HG03066 (cell line): ENCODE measurements around the gene NSD1.

ENCODE experiments used
- ATAC-seq: cut with Tn5 transposase; IDR thresholded peaks from one replicate; pipeline ENCODE4 v1.9.1; 2021; ENCODE audit warnings: low read depth; ENCODE audit not compliant: unreplicated experiment

Gene NSD1

DNA sequence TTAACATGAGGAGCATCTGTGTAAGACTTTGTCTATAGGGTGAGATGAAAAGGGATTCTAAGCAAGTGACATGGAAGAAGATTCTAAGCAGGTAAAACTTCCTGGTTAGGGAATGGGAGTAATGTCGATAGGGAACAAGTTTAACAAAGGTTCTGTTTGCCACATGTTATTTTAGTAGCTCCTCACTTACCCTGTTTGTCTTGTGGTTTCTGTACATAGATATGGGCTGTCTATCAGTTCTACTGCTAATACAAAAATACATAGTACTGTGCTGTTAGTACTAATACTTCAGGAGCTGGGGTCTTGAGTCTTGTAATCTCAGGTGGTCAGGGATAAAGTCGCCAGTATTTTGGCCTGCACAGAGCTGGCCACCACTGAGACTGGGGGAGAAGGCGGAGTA is 137.1 kb downstream of the NSD1 start:
- ATAC-seq: no peak

DNA sequence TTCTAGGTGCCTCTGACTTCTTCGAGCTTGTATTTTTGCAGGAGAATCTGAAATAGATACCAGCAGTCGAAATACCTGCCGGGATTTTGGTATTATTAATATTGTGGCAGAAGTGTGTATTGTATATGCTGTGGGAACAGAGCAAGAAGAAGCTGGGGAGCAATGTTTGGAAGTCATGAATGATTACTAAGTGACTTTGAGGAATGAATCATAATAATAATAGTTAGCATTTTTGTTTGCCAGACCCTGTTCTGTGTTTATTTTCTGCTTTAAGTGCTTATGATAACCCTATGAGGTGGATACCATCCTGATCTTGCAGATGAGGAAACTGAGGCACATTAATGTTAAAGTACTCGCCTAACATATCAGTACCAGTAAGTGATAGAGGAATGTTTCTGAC is 137.5 kb downstream of the NSD1 start:
- ATAC-seq: no peak

DNA sequence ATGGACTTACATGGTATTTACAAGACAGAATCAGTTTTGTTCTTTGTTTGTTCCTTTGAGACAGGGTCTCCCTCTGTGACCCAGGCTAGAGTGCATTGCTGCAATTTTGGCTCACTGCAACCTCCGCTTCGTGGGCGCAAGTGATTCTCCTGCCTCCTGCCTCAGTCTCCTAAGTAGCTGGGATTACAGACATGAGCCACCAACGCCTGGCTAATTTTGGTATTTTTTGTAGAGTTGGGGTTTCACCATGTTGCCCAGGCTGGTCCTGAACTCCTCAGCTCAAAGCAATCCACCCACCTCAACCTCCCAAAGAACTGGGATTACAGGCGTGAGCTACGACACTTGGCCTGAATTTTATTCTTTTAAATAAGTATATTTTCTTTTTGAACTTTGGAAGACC is 142.3 kb downstream of the NSD1 start:
- no peak for ATAC-seq

DNA sequence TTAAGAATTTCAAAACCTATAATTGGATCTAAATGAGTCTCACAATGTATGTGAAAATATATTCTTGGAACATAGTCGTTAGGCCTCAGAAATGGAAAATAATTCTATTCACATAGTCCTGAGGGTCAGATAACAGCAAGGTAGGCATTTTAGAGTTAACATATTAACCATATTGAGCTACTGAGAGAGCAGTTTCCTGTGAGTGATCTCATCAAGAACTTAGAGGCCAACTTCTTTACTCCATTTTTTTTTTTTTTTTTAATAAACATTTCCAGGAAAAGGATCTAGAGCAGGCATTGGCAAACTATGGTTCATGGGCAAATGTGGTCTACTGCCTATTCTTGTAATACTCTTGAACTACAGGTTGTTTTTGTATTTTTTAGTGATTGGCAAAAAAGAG is 143.3 kb downstream of the NSD1 start:
- no peak for ATAC-seq

DNA sequence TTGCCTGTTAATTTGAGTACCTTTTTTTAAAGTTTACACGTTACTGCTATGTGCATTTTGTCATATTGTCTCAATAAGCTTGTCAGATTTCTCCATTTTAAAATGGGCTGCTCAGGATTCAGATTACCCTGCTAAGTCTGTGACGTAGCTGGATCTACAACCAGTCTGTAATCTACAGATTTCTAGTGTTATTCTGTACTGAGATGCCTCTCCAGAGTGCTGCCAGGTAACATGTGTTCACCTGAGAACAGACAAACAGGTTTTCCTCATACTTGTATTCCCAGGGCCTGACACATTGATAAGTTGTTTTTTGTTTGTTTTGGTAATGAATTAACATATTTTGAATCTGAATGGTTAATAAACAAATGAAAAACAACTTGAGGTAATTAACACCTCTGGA is 154.6 kb downstream of the NSD1 start:
- no peak for ATAC-seq

DNA sequence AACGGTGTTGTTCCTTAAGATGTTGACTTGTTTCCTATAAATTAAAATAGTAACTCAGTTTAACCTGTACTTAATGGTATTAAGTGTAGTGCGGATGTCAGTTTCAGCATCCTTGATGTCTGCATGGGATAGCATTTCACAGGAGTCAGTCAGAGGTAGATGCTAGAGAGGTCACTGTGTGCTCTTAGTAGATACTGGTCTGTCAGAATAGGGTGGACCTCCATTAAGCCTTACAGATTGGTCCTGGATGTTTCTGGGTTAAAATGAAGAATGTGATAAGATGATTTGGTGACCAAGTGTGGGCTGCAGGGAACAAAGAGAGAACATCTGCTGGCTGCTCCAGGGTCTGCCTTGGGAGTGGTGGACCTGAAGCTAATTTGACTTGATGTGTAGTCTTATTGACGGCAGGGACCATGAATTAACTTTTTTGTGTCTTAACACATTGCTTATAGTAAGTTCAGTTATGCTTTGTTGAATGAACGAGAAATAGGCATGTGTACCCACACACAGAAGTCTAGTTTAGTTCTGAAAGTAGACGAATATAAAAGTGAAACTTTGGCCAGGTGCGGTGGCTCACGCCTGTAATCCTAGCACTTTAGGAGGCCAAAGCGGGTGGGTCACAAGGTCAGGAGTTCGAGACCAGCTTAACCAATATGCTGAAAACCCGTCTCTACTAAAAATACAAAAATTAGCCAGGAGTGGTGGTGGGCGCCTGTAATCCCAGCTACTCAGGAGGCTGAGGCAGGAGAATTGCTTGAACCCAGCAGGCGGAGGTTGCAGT is 157.4 kb downstream of the NSD1 start:
- ATAC-seq: no peak

DNA sequence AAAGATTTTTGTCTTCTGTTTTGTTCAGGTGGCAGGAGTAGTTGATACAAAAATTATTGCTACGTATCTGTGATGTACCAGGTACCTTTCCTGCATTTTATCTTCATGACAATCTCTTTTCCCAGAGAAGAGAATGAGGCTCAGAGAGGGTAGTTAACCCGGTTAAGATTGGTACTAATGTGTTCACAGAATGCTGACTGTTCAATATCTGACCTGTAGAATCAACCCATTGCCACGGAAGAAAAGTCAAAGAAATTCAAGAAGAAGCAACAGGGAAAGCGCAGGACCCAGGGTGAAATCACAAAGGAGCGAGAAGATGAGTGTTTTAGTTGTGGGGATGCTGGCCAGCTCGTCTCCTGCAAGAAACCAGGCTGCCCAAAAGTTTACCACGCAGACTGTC is 158.2 kb downstream of the NSD1 start:
- ATAC-seq: no peak

DNA sequence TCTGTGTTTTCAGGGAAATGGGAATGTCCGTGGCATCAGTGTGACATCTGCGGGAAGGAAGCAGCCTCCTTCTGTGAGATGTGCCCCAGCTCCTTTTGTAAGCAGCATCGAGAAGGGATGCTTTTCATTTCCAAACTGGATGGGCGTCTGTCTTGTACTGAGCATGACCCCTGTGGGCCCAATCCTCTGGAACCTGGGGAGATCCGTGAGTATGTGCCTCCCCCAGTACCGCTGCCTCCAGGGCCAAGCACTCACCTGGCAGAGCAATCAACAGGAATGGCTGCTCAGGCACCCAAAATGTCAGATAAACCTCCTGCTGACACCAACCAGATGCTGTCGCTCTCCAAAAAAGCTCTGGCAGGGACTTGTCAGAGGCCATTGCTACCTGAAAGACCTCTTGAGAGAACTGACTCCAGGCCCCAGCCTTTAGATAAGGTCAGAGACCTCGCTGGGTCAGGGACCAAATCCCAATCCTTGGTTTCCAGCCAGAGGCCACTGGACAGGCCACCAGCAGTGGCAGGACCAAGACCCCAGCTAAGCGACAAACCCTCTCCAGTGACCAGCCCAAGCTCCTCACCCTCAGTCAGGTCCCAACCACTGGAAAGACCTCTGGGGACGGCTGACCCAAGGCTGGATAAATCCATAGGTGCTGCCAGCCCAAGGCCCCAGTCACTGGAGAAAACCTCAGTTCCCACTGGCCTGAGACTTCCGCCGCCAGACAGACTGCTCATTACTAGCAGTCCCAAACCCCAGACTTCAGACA is 160.4 kb downstream of the NSD1 start:
- no peak for ATAC-seq

DNA sequence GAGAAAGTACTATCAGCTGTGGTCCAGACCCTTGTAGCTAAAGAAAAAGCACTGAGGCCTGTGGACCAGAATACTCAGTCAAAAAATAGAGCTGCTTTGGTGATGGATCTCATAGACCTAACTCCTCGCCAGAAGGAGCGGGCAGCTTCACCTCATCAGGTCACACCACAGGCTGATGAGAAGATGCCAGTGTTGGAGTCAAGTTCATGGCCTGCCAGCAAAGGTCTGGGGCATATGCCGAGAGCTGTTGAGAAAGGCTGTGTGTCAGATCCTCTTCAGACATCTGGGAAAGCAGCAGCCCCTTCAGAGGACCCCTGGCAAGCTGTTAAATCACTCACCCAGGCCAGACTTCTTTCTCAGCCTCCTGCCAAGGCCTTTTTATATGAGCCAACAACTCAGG is 161.1 kb downstream of the NSD1 start:
- ATAC-seq: no peak

DNA sequence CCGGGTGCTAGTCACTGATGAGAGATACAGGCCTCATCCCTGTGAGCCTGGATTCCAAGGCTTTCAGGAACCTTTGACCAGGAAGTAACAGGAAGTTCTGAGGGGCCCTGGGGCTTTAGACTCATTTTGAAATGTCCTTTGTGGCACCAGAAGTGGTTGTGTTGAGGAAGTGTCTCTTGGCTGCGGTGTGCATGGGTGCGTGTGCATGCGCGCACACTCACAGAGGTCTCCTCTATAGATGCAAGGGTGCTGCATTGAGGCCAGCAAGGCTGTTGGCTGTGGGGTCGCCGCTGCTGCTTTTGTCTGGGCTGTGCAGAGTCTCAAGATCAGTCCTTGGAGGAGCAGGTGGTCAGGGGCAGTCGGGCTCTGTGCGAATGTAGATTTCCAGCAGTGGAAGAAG is 162.4 kb downstream of the NSD1 start:
- no peak for ATAC-seq

DNA sequence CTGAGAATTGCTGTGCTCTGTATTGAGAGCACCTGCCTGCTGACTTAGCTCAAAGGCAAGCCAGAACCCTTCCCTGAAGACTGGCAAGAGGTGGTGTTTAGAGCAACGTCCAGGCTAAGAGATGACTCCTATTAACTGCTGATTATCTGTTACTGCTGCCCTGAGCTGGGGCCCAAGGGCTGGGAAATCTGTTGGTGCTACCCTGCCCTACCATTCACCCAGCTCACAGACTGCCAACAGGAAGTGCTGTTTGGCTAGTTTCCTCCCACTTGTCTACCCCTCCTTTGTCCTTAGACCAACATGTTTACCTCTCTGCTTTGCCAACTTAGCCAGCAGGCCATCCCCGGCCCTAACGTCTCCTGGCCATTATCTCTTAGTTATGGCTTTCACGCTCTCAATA is 163.0 kb downstream of the NSD1 start:
- no peak for ATAC-seq

DNA sequence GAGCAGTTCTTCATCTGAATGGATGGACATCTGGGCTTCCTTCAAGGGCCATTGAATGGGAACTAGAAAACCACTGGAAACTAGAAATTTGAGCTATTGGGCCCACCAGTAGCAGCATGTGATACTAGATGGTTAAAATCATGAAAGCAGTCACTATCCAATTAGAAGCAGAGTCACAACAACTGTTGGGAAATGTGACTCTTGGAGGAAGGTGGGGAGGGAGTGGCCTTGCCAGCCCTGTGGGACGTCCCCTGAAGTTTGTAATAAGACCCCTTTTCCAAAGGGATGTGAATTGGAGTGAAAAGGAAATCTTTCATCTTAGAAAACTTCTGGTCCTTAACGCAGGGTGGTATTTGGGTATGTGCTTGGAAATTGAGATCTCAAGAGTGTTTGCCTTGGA is 164.3 kb downstream of the NSD1 start:
- ATAC-seq: no peak

DNA sequence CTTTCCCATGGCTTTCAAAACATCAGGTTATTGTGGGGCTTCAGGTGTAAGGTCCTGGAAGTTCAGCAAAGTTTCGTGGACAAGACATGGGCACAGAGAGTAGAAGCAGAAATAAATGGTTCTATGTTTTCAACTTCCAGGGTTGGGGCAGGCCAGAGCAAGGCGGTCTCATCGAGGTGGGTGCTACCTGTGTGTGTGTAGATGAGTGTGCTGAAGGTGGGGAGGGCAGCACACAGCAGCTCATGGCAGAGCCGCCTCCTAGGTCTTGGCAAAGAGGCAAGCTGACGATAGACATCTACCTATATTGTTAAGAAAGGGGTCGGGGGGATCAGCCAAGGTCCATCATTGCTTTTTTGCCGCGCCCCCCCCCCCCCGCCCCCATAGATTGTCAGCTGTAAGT is 166.1 kb downstream of the NSD1 start:
- no peak for ATAC-seq

DNA sequence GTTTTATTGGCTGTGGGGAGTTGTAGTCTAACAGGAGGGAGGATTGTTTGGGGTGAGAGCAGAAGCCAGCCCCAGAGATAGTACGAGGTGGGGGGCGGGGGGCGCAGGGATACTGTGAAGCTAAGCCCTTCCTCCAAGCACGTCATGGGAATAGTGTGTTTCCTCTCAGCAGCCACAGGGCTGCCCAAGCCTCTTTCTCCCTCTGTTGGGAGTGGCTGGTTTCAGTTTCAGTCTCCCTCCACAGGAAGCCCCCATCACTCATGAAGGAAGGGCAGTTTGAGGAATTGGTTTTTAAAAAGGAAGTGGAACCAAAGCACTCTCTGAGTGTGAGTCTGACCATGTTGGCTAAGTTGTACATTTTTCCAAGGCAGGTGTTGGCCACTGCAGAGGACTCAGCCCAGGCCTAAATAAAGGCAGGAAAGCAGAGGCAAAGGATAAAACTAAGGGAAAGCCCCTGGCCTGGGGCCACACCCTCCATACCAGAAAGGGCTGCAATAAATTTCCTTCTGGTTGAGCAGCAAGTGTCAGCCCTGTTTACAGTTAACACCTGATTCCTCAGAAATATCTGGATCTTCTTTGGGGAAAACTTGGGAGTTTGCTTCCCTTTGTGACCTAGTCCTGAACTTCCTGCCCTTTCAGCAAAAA is 166.8 kb downstream of the NSD1 start:
- peak; percentile 37 for ATAC-seq

DNA sequence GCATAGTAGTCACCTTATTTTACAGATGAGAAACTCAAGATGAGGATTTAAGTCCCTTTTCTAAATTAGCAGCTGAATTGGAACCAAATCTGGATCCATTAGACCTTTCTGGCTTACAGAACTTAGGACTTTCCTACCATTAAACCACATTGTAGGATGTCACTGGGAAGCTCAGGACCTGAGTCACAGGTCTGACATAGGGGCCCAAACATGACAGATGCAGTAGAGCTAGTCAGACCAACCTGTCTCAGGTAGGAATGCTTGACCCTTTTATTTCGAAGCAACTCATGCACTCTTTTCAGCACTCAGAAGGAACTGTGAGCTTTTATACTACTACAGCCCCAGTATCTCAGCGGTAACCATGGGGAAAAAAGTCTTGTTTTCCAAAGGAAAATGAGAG is 167.4 kb downstream of the NSD1 start:
- ATAC-seq: no peak

DNA sequence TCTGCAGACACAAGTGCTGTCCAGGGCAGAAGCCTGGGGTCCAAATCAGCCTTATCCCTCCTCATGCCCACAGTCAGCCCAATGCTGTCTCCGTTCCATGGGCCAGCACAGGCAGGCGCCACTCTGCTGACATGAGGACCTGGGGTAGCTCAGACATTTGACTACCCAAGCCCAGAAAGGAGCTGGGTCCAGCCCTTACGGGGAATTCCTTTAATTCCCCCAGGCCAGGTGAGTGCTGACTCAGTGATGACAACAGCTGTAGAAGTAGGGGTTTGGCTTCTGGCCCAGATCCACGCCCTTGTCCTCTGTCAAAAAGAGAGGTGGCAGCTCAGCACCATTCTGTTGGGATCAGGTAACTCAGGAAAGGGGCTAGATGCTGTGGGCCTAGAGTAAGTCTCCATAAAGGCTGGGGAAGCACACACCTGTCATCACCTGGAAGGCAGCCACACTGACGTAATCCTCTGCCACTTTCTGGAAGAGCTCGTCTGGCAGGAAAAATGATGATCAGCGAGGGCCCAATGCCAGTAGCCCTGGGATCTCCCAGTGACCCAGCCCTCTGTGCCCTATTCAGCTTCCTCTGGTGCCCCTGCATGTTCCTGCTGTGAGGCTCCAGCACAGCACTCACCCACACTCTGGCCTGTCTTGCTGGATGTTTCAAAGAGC is 168.1 kb downstream of the NSD1 start:
- no peak for ATAC-seq

DNA sequence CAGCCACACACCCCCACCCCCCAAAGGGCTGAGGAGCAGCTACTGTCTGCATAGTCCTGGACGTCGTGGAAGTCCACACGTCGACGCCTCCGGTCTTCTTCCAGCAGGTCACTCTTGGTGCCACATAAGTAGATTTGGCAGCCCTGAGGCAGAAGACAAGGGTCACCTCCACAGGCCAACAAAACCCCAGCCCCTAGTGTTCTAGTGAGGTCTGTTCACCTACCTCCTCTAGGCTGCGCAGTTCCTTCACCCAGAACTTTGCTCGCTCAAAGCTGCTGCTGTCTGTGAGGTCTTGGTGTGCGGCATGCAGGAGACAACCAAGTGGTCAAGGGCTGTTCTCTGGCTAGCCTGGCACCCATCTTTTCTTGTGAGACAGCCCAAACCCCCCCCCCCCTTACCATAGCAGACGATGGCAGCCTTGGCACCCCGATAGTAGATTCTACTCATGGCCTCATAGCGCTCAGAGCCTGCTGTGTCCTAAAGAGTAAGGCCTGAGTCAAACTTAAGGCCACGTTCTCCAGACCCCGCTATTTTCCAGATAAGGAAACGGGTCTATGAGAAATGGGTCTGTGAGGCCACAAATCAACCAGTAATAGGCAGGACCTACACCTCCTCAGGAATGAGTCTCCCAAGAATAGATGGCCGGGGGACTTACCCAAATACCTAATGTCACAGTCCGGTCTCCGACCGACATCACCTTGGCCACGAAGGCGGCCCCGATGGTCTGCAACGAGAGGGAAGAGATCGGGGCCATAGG is 169.0 kb downstream of the NSD1 start:
- no peak for ATAC-seq

DNA sequence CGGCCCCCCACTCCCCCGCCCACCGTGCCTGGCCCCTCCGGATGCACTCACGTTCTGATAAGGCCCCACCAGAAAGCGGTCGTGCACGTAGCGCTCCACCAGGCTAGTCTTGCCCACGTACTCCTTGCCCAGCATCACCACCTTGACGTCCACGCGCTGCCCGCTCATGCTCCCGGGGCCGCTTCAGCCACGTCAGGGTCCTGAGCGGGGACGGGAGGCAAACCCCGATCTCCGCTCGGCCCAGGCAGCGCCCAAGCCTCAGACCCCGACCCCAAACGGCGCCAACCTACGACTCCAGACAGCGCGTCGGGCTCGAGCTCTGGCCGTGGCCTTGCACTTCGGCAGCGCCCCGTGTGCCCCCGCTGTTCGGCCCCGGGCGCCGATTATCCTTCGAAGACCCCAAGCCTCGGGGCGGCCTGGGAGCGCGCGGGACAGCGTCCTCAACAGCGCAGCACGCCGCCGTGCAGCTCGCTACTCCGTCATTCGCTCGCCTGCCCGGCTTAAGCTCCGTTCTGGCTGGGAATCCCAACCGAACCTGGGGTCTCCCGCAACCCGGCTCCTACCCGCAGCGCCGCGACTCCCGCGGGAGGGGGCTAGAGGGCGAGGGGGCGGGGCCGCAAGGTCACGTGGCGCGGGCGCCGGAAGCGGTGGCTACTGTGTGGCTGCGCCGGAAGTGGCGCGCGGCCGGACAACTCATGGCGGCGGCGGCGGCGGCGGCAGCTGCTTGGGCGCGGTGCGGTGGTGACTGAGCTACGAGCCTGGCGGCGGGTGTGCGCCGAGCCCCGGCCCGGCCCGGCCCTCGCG is 169.8 kb downstream of the NSD1 start, which contains the start of the genes PRELID1 and RAB24:
Gene PRELID1, plus strand, starts transcription at position 679 of the 804 bp plus-strand sequence. CDS start 187 bp downstream, outside the sequence.
Gene RAB24, minus strand, starts transcription at position 599 of the 804 bp plus-strand sequence. Its CDS starts 431 bp downstream, at position 168.
- peak; percentile 60 for ATAC-seq

DNA sequence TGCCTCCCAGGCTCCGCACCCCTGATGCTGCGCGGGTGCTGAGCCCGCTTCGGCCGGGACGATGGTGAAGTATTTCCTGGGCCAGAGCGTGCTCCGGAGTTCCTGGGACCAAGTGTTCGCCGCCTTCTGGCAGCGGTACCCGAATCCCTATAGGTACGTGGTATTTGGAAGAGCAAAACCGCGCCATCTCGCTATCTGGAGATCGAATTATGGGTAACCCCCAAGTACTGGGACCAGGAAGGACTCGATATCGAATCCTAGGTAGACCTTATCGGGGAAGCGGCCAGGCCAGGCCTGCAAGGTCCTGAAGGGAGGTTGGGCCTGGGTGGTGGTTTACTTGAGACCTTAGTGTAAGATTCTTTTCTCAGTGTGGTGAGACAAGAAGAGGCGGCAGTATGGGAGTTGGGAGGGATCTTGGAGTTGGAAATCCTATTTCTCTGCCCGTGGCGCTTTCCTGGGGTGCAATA is 170.4 kb downstream of the NSD1 start:
- ATAC-seq: peak; percentile 1
